K562 (cell line): ENCODE results near the gene HDAC10. TPM values are rescaled to one million over a fixed set of nuclear protein-coding genes. Genes with fewer than 3 reads are reported as not detected.

Experiments
- ATAC-seq: fragments of 200-7000 bp; cut with Tn5 transposase; 3 replicates; pipeline ENCODE4 v1.9.1; 2020; ENCODE audit warnings: moderate library complexity
- BruUV-seq: library from RNA; stranded (reverse); fragments of 400-500 nt; replicated peaks from 2 replicates; lab custom pipeline; 2021; lab: Mats Ljungman, UMichigan
- CTCF ChIA-PET: fragments of 300-600 bp; formaldehyde crosslinking; extraction: SDS; loops from one replicate; lab custom pipeline; 2021; ENCODE audit warnings: low intra/inter-chr PET ratio; lab: Yijun Ruan, JAX
- POLR2A ChIA-PET: fragments of 300-600, 350-650 bp; sonication (Branson Sonifier 250); formaldehyde crosslinking; extraction: SDS; loops from one replicate; lab custom pipeline; 2021; ENCODE audit warnings: antibody characterized with exemption, inconsistent platforms; lab: Yijun Ruan, JAX
- DNase-seq, 4 experiments: peaks; one replicate each; pipeline versions ENCODE4 v3.0.0 to v3.0.0-alpha.2; 2011 to 2018; ENCODE audit warnings: low spot score in 3 of 4, mixed read lengths in 3 of 4; ENCODE audit errors: extremely low read depth in 1 of 4
- FAIRE-seq: peaks from 2 replicates; lab custom pipeline; 2011; peaks lifted over from hg19 to GRCh38; lab: Jason Lieb, UNC
- H2AFZ ChIP-seq: 2 replicates; pipeline ENCODE4 v1.6.0; 2011; ENCODE audit warnings: low read depth, low read length, control low read depth, inconsistent platforms
- H3K27ac ChIP-seq: fragments of 200-600 bp; 3 replicates; pipeline ENCODE4 v1.8.0; 2011; ENCODE audit warnings: low read depth, mild to moderate bottlenecking, control low read depth, inconsistent platforms, low read length, moderate library complexity, mixed read lengths; ENCODE audit errors: extremely low read depth
- H3K27me3 ChIP-seq, 2 experiments: fragments of 300-600 bp in 1 of 2; 2 replicates in 1 of 2; 3 replicates in 1 of 2; pipeline versions ENCODE4 v1.6.0 to v1.8.0; 2011; ENCODE audit warnings: inconsistent platforms in 2 of 2, low read length in 2 of 2, mild to moderate bottlenecking in 1 of 2, mixed read lengths in 1 of 2, moderate library complexity in 1 of 2; ENCODE audit not compliant: control insufficient read depth in 2 of 2, insufficient read depth in 2 of 2
- H3K36me3 ChIP-seq: fragments of 300-600 bp; 3 replicates; pipeline ENCODE4 v1.8.0; 2011; ENCODE audit warnings: mild to moderate bottlenecking, low read length, inconsistent platforms; ENCODE audit not compliant: control insufficient read depth, insufficient read depth
- H3K4me1 ChIP-seq, 2 experiments: fragments of 200-600 bp in 1 of 2; replicated peaks in 1 of 2; 2 replicates in 1 of 2; 3 replicates in 1 of 2; pipeline versions ENCODE4 v1.5.1 to v1.8.0; 2011; ENCODE audit warnings: inconsistent platforms in 2 of 2, low read length in 2 of 2, mild to moderate bottlenecking in 1 of 2, mixed read lengths in 1 of 2, moderate library complexity in 1 of 2; ENCODE audit not compliant: control insufficient read depth in 2 of 2, insufficient read depth in 2 of 2
- H3K4me2 ChIP-seq: 2 replicates; pipeline ENCODE4 v1.6.1; 2011; ENCODE audit warnings: low read length, control low read depth, inconsistent platforms, mixed read lengths; ENCODE audit not compliant: insufficient read depth
- H3K4me3 ChIP-seq: fragments of 200-600 bp; sonication (generic), shearing (Covaris generic); 2 replicates; pipeline ENCODE4 v1.5.1; 2016; ENCODE audit warnings: control low read depth, inconsistent platforms
- H3K79me2 ChIP-seq: fragments of 200-600 bp; 3 replicates; pipeline ENCODE4 v1.8.0; 2011; ENCODE audit warnings: low read length, inconsistent platforms; ENCODE audit not compliant: control insufficient read depth, insufficient read depth
- H3K9ac ChIP-seq, 2 experiments: 2 replicates each; pipeline versions ENCODE4 v1.6.0 to v1.6.1; 2011; ENCODE audit warnings: low read depth in 2 of 2, low read length in 2 of 2, control low read depth in 1 of 2, inconsistent platforms in 1 of 2, mild to moderate bottlenecking in 1 of 2, mixed read lengths in 1 of 2; ENCODE audit not compliant: insufficient read depth in 1 of 2
- H3K9me1 ChIP-seq: one replicate; pipeline ENCODE4 v1.6.0; 2011; ENCODE audit warnings: inconsistent platforms, mild to moderate bottlenecking, low read length, moderate library complexity; ENCODE audit not compliant: control insufficient read depth, insufficient read depth
- H3K9me3 ChIP-seq: replicated peaks from 2 replicates; pipeline ENCODE4 v1.5.1; 2011; ENCODE audit warnings: low read depth, low read length, inconsistent platforms; ENCODE audit not compliant: control insufficient read depth, insufficient read depth
- H4K20me1 ChIP-seq: replicated peaks from 2 replicates; pipeline ENCODE4 v1.6.1; 2011; ENCODE audit warnings: low read length, inconsistent platforms, mixed read lengths; ENCODE audit not compliant: control insufficient read depth, insufficient read depth
- FIP1L1 ChIP-seq: fragments of 200-400 bp; formaldehyde crosslinking; IDR thresholded peaks from 2 replicates; pipeline ENCODE4 v1.6.1; 2018; ENCODE audit warnings: mild to moderate bottlenecking, low read depth, low read length; ENCODE audit not compliant: poor library complexity, severe bottlenecking
- POLR2G ChIP-seq: fragments of 200-400 bp; formaldehyde crosslinking; IDR thresholded peaks from 2 replicates; pipeline ENCODE4 v1.6.1; 2017; ENCODE audit warnings: low read depth, mild to moderate bottlenecking, antibody characterized with exemption, low read length, moderate library complexity
- REST ChIP-seq, 2 experiments: fragments of 450-650 bp; formaldehyde crosslinking in 1 of 2; IDR thresholded peaks; 2 replicates each; pipeline versions ENCODE4 v1.4.0 to v1.6.1; 2014 to 2020; ENCODE audit warnings: mild to moderate bottlenecking in 2 of 2, borderline replicate concordance in 1 of 2, low read depth in 1 of 2
- ZNF740 ChIP-seq, 3 experiments: fragments of 200-800 bp in 1 of 3; sonication (Bioruptor generic) in 1 of 3; sonication (generic) in 1 of 3; formaldehyde crosslinking in 1 of 3; IDR thresholded peaks; 2 replicates each; pipeline versions ENCODE4 v1.6.1 to v1.8.0; 2016 to 2022; ENCODE audit warnings: mild to moderate bottlenecking in 2 of 3, missing compliant biosample characterization in 2 of 3, missing genetic modification characterization in 2 of 3, missing genetic modification reagents in 1 of 3
- WGBS: fragments of 100-300 bp; shearing (Covaris generic); methylation state at CpG from one replicate; pipeline ENCODE4 v1.1.6; 2016; ENCODE audit warnings: low coverage, mixed read lengths; ENCODE audit not compliant: insufficient coverage; ENCODE audit errors: missing lambda C conversion rate; 5-methylcytosine and 5-hydroxymethylcytosine counted together
- in situ Hi-C: fragments of 300-500 bp; cut with MboI; formaldehyde crosslinking; loops from 4 replicates; pipeline ENCODE4 v1.15.0; 2018; ENCODE audit warnings: inconsistent platforms, mixed read lengths
- intact Hi-C: fragments of 100-400 bp; cut with micrococcal nuclease; formaldehyde crosslinking; loops from 2 replicates; pipeline ENCODE4 v1.14.2; 2022
- polyA plus RNA-seq, 8 experiments: library from polyadenylated mRNA; depleted of rRNA in 4 of 8; stranded (reverse) in 5 of 8; unstranded in 3 of 8; fragments of >200 nt; fragmentation: Nextera tagmentation in 2 of 8; fragmentation: Illumina TruSeq in 1 of 8; extraction: Ambion mirVana in 2 of 8; extraction: Trizol in 1 of 8; gene quantifications; 2 replicates each; pipeline versions ENCODE4 v1.2.1 to v1.2.3, GENCODE V29; 2011 to 2014; ENCODE audit warnings: inconsistent platforms in 1 of 8, missing spikeins in 1 of 8
- total RNA-seq, 7 experiments: library from RNA; depleted of rRNA in 6 of 7; stranded (reverse); fragments of >200 nt in 6 of 7; fragmentation: Illumina TruSeq in 2 of 7; extraction: Trizol in 2 of 7; gene quantifications; 2 replicates each; pipeline versions ENCODE4 v1.2.1 to v1.2.3, GENCODE V29; 2011 to 2021; ENCODE audit warnings: low replicate concordance in 1 of 7

Gene HDAC10
- total and polyA plus RNA-seq, 9 of the 15 experiments (the other 6 are each of a cell fraction or from before 2014, with no cell fraction given): 0.10 to 44.2 (median 6.5) TPM

GRCh38 chr22:50208939-50209892 is 41.8 kb downstream of the HDAC10 start:
- WGBS: 78% methylated on average over 10 of the region's 31 CpGs
- intact Hi-C loops (loop anchor here (1.0 kb wide), 1 partner anchor 60 kb away; no protein-coding TSS in a partner anchor), in situ Hi-C loops (no loop called here)
- CTCF ChIA-PET: interaction anchor here (1.9 to 2.4 kb wide), 2 partner anchors 60 to 63 kb away, joined by 10 to 12 read pairs; no protein-coding TSS in a partner anchor
- Histone ChIP-seq H3K27ac (no peak overlapping the region), H3K9me1 (no peaks in the 10 kb centered on the region), H3K4me1 (peaks cover 0 to 37% of the 10 kb centered on the region in 2 experiments; a peak in 2 of 5 replicates), H3K4me2 (no peak overlapping the region), H3K79me2 (peaks cover 4% of the 10 kb centered on the region; the same call in 1 of the 3 replicates), H3K36me3 (peaks cover 55% of the 10 kb centered on the region), H3K9me3 (0 out of 2 replicates have a peak, but pooled peaks cover 2% of the 10 kb centered on the region), H3K9ac (no peak overlapping the region; a peak in 1 of 4 replicates), H3K27me3 (no peaks in the 10 kb centered on the region), H4K20me1 (0 out of 2 replicates have a peak, but pooled peaks cover 3% of the 10 kb centered on the region), H2AFZ (no peak overlapping the region), H3K4me3 (no peak overlapping the region)
- TF ChIP-seq POLR2G (peak; percentile 47), ZNF740 (CRISPR knock-in tag; IDR thresholded peaks at IDR 0.05) (peak; percentile 56; the same call in 1 of the 2 replicates), ZNF740 (tag; IDR thresholded peaks at IDR 0.05) (peak in 1 of 2 experiments; percentile 45; a peak in 1 of 4 replicates), REST (IDR thresholded peaks at IDR 0.05; ENCODE audit: borderline replicate concordance) (no peak), REST (CRISPR knock-in tag; IDR thresholded peaks at IDR 0.05; ENCODE audit: low read depth) (no peak), FIP1L1 (peak; percentile 26)
- ATAC-seq: peak; percentile 37
- DNase-seq: no peak
- no peak for FAIRE-seq
- POLR2A ChIA-PET: interaction anchor here (0.7 kb wide), 1 partner anchor 33 kb away, joined by 4 read pairs; no protein-coding TSS in a partner anchor
- BruUV-seq: no TSS peak
